ENCODE results near the gene PYGB.

DNA sequence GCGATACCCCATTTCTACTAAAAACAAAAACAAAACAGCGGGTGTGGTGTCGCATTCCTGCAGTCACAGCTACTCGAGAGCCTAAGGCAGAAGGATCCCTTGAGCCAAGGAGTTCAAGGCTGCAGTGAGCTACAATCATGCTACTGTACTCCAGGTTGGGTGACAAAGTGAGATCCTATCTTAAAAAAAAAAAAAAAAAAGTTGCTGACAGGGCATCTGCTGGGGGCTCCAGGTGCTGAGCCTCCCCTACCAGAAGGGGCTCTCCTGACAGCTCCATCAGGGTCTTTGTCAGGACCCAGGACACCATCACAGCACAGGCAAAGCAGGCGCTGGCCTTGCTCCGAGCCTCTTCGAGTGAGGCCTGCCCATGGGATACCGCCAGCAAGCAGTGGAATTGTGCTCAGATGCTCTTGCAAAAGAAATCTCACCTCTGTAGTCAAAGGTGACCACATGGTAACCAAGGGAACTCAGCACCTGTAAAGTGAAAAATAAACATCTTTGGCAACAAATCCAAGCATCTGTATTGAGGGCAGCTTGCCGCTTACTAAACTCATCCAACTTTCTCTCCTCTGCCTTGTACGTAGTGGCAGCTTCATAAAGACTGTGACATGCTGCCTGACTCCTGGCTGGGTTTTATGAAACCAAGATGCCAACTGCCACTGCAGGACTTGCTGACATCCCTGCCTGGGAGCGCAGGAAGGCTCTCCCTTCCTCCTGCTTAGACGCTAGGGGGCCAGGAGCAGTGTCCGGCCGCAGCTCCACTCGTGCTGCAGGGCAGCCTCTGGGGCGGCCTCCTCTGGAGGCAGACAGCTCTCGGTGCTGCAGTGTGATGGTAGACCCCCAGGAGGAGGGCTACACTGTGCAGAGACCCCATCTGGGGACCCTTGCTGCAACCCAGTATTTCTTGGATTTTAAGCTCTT is 66.9 kb downstream of the PYGB start:
- TF ChIP-seq ZBTB21 (tag by site-specific recombination; IDR thresholded peaks at IDR 0.05) (no peak), ZNF664 (tag by site-specific recombination; IDR thresholded peaks at IDR 0.05) (no peak)
- TF ChIP-seq, protein P1, sequence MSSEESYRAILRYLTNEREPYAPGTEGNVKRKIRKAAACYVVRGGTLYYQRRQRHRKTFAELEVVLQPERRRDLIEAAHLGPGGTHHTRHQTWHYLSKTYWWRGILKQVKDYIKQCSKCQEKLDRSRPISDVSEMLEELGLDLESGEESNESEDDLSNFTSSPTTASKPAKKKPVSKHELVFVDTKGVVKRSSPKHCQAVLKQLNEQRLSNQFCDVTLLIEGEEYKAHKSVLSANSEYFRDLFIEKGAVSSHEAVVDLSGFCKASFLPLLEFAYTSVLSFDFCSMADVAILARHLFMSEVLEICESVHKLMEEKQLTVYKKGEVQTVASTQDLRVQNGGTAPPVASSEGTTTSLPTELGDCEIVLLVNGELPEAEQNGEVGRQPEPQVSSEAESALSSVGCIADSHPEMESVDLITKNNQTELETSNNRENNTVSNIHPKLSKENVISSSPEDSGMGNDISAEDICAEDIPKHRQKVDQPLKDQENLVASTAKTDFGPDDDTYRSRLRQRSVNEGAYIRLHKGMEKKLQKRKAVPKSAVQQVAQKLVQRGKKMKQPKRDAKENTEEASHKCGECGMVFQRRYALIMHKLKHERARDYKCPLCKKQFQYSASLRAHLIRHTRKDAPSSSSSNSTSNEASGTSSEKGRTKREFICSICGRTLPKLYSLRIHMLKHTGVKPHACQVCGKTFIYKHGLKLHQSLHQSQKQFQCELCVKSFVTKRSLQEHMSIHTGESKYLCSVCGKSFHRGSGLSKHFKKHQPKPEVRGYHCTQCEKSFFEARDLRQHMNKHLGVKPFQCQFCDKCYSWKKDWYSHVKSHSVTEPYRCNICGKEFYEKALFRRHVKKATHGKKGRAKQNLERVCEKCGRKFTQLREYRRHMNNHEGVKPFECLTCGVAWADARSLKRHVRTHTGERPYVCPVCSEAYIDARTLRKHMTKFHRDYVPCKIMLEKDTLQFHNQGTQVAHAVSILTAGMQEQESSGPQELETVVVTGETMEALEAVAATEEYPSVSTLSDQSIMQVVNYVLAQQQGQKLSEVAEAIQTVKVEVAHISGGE (tag by site-specific recombination; conservative IDR thresholded peaks at IDR 0.05; ENCODE audit: low read depth), result no peak
- TF ChIP-seq, protein P2, sequence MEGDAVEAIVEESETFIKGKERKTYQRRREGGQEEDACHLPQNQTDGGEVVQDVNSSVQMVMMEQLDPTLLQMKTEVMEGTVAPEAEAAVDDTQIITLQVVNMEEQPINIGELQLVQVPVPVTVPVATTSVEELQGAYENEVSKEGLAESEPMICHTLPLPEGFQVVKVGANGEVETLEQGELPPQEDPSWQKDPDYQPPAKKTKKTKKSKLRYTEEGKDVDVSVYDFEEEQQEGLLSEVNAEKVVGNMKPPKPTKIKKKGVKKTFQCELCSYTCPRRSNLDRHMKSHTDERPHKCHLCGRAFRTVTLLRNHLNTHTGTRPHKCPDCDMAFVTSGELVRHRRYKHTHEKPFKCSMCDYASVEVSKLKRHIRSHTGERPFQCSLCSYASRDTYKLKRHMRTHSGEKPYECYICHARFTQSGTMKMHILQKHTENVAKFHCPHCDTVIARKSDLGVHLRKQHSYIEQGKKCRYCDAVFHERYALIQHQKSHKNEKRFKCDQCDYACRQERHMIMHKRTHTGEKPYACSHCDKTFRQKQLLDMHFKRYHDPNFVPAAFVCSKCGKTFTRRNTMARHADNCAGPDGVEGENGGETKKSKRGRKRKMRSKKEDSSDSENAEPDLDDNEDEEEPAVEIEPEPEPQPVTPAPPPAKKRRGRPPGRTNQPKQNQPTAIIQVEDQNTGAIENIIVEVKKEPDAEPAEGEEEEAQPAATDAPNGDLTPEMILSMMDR (tag by site-specific recombination; IDR thresholded peaks at IDR 0.05), result no peak
